Sigmoid colon (tissue), 4 donors: Measurements from ENCODE around the gene EMILIN1.

Experiments used
- CTCF ChIP-seq, 4 experiments: fragments of 450-650 bp in 3 of 4; fragments of 200-600 bp in 1 of 4; IDR thresholded peaks; one replicate each; pipeline ENCODE4 v1.5.1; 2016 to 2019; ENCODE audit warnings: antibody characterized with exemption in 4 of 4, mild to moderate bottlenecking in 3 of 4, moderate library complexity in 2 of 4
- EP300 ChIP-seq, 4 donors: sonication (generic); formaldehyde crosslinking; IDR thresholded peaks; one replicate each; pipeline ENCODE4 v1.6.1; 2017; ENCODE audit warnings: antibody characterized with exemption in 4 of 4
- POLR2A ChIP-seq, 2 donors: fragments of 450-650 bp; IDR thresholded peaks; one replicate each; pipeline ENCODE4 v1.6.1; 2016; ENCODE audit warnings: antibody characterized with exemption in 2 of 2, mild to moderate bottlenecking in 2 of 2, moderate library complexity in 2 of 2
- POLR2AphosphoS5 ChIP-seq, 4 donors: sonication (generic); formaldehyde crosslinking; IDR thresholded peaks; one replicate each; pipeline ENCODE4 v1.6.1; 2017; ENCODE audit warnings: antibody characterized with exemption in 4 of 4

DNA sequence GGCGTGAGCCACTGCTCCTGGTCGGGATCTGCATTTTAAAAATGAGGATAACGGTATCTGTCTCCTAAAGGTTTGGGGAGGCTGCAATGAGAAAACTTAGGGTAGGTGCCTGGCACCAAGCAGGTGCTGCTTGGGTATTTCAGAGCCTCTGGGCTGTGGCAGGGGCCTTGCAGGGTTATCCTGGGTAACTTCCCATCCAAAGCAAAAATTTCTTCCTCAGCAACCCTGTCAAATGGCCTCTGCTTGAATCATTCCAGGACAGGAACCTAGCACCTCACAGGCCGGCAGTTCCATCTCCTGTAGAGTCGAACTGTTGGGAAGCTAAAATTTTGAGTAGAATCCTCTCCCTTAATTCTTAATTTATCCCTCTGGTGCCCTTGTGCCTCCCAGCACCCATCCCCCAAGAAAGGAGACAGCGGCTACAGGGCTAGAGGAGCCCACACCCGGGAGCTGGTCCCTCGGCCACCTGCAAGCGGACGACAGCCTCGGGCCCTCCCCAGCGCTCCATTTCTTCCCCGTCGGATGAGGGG is 39.6 kb downstream of the EMILIN1 start:
- TF ChIP-seq POLR2A (IDR thresholded peaks at IDR 0.05) (no peak), EP300 (IDR thresholded peaks at IDR 0.05) (no peak), CTCF (IDR thresholded peaks at IDR 0.05) (no peak), POLR2AphosphoS5 (IDR thresholded peaks at IDR 0.05) (no peak)
